PC-3 (cell line): ENCODE results near the gene FSIP1.

Source experiments
- CTCF ChIP-seq: fragments of 300-600 bp; sonication (generic); conservative IDR thresholded peaks from 2 replicates; pipeline ENCODE4 v1.5.1; 2017; ENCODE audit warnings: antibody characterized with exemption, low read depth, mild to moderate bottlenecking, low read length
- EZH2 ChIP-seq: fragments of 300-600 bp; sonication (generic); IDR thresholded peaks from one replicate; pipeline ENCODE4 v1.6.1; 2017; ENCODE audit warnings: antibody characterized with exemption, mild to moderate bottlenecking, low read length; ENCODE audit not compliant: unreplicated experiment

- TF ChIP-seq CTCF (no peak), EZH2 (no peak)
Observed at GRCh38 chr15:39743611-39744010, 39.0 kb downstream of the FSIP1 start.
